NCI-H146 treated with DMSO at 0.1 percent for 48 hours (cell line): Measurements from ENCODE around the gene IGF2BP3.

Experiments used
- DNase-seq: peaks from one replicate; lab custom pipeline; 2025; ENCODE audit not compliant: unreplicated experiment; lab: John Stamatoyannopoulos, UW

Gene IGF2BP3

DNA sequence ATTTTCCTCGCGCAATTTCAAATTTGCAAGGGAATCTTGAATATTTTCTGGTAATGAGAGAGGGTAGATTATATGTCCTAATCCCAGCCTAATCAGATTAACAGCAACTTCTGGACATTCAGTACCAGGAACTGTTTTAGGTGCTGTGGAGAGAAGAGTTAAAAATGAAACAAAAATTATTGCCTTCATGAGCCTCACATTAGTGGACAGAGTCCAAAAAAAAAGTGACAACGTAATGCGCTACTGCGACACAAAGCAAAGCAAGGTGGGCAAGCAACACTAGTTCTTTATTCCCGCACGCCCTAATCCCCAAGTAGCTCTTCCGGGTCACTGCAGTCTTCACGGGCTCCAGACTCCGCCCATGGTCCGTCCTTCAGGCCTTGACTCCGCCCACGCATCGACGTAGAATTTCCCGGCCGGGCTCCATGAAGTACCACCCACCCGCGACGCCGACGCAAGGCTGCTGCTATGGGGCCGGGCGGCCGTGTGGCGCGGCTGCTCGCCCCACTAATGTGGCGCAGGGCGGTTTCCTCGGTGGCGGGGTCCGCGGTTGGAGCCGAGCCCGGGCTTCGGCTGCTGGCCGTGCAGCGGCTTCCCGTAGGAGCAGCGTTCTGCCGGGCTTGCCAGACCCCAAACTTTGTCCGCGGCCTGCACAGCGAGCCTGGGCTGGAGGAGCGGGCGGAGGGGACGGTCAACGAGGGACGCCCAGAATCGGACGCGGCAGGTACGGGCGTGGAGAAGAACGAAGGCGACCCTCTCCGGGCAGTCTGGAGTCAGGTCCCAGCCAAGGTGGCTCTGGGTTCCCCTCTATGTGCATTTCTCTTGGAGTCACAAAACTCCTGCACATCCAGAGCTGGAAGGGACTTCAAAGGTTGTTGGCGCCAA lies 171.2 kb downstream of the IGF2BP3 start, which contains the start of gene MALSU1:
Gene MALSU1, plus strand, starts transcription at position 455 of the 885 bp plus-strand sequence. Its CDS starts 14 bp downstream, at position 469.
- DNase-seq: peak; percentile 96

DNA sequence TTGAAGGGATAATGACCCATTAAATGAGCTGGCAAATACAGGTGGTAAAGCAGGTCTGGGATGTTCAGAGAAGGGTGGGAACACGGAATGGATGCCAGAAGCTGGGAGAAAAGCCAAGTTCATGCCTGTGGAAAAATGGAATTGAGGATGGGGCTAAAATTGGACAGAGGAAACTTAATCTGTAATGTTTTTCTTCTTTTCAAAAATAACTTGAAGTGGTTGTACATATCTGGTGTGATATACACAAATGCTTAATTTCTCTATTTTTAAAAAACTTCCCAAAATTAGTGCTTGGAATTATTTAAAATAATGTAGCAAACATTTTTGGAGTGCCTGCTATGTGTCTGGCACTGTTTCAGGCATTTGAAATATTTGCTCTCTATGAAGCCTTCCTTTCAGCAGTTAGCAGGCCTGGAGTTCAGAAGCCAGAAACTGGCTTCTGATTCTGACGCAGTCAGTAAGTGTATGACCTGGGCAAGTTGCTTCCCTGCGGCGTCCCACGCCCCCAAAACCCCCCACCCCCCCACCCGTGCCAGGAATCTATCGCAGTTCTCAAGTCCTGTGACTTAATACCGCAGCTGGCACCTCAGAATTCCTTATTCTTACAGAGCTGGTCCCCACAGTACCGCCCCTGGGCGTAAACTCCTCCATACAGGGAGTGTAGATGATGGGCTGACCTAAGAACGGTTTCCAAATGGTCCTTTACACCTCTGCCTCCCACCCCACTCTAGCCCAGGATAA lies 172.0 kb downstream of the IGF2BP3 start:
- no peak for DNase-seq

DNA sequence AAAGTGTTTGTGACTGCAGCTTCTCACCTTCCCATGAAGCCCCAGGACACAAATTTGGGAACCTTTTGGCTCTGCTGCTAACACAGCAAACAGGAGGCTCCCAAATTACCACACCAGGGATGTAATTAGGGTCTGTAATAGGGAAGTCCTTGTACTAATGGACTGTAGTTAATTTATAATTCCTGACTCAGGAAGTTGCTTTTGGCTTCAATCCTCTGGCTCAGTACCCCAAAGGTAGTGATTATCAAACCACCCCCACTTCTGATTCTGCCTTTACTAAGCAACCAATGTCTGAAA lies 174.9 kb downstream of the IGF2BP3 start:
- DNase-seq: no peak

DNA sequence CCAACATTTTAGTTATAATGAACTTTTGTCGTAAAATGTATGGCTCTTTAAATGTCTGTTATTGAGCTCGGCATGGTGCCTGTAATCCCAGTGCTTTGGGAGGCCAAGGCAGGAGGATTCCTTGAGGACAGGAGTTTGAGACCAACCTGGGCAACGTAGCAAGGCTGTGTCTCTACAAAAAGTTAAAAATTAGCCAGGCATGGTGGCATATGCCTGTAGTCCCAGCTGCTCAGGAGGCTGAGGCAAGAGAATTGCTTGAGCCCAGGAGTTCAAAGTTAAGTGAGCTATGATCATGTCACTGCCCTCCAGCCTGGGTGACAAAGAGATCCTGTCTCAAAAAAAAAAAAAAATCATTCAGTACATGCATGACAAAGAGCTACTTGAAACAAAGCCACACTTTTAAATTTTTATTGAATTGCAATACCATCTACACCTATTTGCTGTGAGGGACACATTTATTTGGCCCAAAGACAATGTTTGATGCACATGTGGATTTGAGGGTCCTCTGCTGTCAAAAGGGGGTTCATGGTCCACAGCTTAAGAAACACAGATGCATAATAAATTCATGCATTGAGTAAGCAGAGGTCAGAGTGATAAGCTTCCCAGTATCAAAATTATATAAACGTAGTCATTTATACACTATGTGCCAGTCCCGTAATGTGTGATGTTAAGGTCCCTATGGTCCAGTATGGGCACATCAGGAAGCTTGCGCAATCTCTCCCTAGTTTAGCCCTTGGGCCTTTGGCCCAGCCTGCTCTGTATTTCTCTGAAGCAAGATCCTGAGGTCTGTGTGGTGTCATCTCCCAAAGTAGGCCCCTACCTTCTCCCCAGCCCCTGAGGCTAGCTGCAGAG lies 175.5 kb downstream of the IGF2BP3 start:
- DNase-seq: no peak

DNA sequence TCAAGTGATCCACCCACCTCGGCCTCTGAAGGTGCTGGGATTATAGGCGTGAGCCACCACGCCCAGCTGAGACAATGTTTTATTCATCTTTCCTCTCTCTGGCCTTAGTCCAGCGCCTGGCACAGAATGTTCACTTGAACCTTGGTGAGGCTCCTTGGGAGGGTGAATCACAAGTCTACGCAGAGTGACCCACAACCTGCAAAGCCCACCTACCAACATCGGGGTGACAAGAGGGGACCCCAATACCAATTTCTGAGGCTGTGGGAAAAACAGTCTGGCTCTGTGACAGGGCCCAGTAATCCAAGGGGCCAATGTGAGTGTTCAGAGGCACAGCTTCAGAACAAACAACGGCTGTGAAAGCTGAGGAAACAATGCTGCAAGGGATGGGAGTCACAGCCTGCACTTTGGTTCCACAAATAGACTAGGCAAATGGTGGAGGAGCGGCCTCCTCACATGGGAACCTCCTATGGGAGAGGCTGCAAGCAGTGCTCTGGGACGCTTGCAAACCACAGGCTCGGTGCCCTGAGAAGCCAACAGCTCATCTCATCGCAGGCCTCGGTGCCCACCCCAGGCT lies 176.7 kb downstream of the IGF2BP3 start:
- no peak for DNase-seq

DNA sequence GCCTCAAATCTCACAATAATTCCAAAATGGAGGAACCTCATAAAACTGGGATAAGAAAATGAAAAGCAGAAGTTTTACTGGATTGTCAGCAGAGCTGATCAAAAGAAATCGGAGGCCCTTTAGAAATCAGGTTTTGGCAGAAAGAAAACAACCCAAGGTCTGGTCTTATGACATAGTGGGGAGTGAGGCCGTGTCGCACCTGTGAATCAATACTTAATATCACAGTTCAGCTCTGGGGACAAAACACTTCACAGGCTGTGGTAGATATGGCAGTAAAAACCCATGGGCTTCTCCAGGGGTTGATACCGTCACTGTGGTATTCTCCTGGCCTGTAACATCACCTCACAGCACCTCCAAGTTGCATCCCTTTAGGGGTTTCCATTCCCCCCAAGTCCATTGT lies 177.7 kb downstream of the IGF2BP3 start:
- DNase-seq: no peak

DNA sequence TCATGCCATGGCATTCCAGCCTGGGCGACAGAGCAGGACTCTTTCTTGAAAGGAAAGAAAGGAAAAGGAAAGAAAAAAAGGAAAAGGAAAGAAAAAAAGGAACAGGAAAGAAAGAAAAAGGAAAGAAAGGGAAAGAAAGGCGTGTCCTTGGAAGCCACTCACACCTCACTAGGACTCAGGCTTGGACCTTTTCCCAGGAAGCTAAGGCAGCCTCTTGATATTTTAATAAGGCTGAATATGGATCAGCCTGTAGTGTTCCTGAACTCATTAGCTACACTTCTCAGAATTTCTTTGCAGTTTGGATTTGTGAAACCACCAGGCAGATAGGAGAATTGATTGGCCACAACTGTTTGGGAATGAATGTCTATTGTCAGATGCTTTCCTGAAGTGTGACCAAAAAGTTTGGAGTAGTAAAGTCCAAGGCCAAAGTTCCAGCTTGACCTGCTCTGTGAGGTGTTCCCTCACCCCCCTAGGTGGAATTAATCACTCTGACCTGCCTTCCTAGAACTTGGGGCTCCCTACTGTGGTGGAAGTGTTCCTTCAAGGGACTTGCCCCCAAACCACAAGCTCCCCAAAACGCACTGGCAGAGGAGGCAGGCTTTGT lies 178.2 kb downstream of the IGF2BP3 start:
- DNase-seq: no peak

DNA sequence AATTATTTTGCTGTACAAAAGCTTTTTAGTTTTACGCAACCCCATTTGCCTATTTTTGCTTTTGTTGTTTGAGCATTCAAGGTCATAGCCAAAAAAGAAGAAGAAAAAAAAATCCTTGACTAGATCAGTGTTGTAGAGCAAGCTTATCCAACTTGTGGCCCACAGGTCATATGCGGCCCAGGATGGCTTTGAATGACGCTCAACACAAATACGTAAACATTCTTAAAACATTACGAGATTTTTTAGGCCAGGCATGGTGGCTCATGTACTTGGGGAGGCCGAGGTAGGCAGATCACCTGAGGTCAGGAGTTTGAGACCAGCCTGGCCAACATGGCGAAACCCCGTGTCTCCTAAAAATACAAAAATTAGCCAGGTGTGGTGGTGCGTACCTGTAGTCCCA lies 179.3 kb downstream of the IGF2BP3 start:
- DNase-seq: no peak

DNA sequence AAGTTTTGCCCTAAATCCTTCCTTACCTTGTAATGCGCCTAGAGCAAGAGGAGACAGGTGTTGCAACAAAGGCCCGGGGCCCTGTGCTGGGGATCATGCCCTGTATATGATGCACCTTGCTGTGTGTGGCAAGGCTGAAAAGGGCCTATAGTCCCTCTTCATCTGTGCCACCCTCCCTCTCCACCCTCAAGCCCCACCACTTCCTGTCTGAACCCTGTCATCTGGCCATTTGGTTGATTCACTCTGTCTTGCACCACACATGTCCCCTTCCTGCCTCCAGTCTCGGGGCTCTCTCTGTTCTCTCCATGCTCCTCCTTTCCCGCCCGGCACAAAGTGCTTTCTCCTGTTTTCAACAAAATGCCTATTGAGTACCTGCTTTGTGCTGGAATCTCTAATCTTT lies 182.7 kb downstream of the IGF2BP3 start:
- DNase-seq: no peak

DNA sequence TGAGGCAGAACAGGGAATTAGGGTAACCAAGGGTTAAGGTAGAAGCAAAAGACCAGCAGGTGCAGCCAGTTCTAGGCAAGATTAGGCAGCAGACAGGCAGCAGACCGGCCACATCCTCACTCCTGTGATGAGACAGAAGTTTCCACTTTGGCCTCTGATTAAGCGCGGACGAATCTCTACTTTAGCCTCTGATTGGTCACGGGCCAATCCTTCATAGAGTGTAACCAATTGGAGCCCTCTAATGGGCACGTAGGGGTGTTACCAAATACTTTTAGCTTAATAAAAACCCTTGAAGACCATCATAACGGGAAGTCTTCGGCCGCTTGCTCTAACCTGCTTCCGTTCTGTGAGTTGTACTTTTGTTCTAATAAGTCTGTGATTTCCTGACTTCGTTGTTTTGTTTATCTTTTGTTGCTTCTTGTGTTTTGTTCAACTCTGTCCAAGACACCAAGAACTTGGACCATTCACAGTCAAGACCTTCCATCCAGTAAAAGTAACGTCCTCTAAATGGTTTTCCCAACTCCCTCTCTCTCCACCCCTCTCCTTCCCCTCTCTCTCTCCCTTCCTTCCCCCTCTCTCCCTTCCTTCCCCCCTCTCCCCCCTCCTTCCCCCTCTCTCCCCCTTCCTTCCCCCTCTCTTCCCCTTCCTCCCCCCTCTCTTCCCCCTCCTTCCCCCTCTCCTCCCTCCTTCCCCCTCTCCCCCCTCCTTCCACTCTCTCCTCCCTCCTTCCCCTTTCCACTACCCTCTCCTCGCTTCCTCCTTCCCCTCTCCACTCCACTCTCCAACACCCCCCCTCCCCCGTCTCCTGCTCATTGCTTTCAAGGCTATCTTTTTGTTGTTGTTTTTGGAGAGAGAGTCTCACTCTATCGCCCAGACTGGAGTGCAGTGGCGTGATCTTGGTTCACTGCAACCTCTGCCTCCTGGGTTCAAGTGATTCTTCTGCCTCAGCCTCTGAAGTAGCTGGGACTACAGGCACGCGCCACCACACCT lies 184.3 kb downstream of the IGF2BP3 start:
- no peak for DNase-seq

DNA sequence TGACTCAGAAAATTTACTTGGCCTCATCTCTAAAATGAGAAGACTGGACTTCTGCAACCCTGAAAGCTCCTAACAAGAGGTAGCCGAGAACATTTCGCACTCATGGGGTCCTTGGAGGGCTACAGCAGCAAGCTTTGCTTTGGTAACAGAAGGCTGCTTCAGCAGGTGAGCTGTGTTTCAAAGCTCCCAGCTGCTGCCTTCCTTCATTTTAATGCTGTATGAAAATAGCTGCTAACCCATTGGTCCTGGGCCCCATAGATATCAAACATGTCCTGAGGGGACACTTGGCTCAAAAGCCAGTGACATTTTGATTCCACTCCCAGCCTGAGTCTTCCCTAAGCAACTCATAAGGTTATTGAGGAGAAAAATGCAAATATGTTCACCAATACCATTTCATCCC lies 185.4 kb downstream of the IGF2BP3 start:
- DNase-seq: no peak

DNA sequence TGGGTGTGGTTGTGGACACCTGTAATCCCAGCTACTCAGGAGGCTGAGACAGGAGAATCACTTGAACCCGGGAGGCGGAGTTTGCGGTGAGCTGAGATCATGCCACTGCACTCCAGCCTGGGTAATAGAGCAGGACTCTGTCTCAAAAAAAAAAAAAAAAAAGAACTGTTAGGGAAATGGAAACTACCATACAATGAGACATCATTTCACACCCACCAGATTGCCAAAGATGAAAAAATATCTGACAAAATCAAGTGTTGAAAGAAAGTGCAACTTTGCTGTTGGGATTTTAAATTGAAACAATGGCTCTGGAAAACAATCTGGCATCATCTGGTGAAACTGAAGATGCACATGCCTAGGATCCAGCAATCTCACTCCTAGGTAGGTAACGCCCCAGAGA lies 187.2 kb downstream of the IGF2BP3 start:
- no peak for DNase-seq

DNA sequence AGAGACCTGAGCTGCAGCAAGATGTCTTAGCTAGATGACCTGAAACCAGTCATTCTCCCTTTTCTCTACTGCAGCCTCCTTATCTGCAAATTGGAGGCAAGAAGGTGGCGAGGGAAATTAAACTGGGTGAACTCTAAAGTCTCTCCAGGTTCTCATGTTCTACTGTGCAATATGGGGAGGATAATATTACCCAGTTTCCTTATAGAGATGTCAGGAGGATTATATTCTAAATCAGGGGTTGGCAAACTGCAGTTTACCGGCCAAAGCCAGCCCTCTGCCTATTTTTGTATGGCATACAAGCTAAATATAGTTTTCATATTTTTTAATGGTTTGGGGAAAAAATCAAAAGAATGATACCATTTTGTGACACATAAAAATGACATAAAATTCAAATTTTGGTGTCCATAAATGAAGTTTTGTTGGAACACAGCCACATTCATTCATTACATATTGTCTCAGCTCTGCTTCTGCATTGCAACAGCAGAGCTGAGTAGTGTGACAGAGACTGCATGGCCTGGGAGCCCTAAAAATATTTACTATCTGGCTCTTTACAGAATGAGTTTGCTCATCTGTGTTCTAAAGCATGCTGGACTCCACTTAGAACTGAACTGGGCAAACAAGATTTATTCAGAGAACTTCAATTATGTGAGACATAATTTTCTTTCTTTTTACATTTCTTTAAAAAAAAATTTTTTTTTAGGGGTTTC lies 190.3 kb downstream of the IGF2BP3 start:
- DNase-seq: no peak

DNA sequence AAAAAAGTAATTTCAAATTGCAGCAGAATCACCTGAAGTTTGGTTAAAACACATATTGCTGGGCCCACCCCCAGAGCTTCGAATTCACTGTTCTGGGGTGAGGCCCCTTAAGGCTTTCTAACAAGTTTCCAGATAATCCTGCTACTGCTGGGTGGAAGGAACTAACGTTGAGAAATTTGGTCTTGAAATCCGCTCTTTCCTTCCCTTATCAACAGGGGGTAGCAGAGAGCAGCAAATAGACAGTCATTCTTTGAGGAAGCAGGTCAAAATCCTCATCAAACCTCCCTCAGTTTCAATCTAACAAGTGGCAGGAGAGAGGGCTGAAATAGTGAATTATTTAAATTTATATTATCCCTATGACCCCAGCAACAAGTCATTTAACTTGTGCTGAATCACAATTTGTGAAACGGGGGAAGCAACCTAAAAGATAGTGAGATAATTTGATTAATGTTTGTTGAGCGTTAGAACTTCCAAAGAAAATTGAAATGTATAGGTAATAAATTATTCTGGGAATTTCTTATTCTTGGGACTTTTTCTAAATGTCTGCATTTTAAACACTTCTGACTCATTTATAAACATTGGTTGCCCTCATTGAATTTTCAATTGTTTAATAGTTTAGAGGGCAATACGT lies 192.8 kb downstream of the IGF2BP3 start:
- DNase-seq: peak; percentile 45

DNA sequence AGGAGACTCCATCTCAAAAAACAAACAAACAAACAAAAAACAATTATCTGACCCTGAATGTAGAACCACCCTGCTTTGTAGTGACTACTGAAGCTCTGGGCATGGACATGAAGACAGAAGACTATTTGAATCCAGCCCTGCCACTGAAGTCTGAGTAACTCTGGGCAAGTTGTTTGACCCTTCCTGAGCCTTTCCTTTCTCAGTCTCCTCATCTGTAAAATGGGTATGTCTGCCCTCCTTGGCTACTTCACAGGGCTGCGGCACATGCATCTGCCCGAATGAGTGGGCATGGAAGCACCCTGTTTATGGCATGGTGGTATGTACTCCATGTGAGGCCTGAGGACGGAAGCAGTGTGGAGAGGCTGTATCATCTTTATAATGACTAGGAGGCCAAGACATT lies 193.3 kb downstream of the IGF2BP3 start:
- DNase-seq: no peak

DNA sequence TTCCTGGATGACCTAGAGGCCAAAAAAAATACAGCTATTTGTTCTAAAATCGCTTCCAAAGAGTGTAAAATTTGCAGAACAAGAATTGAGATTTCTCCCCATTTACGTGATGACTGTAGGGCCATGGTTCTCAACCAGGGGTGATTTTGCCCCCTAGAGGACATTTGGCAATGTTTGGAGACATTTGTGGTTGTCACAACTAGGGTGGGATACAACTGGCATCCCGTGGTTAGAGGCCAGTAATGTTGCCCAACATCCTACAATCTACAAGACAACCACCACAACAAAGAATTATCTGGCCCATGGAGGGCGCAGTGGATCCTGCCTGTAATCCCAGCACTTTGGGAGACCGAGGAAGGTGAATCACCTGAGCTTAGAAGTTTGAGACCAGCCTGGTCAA lies 193.9 kb downstream of the IGF2BP3 start:
- no peak for DNase-seq

DNA sequence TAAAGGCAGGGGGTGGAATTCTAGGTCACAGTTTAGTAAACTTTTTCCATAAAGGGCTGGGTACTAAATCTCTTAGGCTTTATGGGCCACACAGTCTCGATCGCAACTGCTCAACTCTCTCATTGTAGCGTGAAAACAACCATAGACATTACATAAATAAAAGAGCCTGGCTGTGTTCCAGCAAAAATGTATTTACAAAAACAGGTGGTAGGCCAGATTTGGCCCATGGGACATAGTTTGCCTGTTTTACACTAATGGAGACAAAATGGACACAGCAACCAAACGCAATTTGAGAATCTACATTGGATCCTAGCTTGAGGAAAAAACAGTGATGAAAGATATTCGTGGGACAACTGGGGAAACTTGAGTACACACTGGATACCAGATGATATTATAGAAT lies 194.4 kb downstream of the IGF2BP3 start:
- no peak for DNase-seq

DNA sequence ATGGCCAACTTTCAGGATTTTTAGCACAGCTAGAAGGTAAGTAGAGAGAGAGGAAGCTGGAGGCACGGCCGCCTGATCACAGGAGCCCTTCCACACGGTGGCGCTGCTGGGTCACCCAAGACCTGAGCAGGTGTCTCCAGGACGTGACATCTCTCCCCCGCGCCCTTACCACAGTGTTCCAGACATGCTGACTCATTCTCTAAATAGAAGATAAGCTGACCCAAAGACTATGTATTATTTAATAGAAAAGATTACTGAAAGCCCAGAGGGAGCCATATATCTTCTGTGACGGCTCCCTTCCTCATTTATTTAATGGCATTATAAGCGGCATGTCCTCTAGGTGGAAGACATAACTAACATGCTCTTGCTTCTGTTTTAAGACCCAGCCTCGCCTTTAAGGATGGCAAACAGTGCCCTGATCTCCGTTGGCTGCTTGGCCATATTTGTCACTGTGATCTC lies 197.1 kb downstream of the IGF2BP3 start:
- peak; percentile 89 for DNase-seq
